Loucy (cell line): ENCODE data around the gene WDR12.
"Not testable (repeated sequence)": the region's sequence is repeated elsewhere in the genome, so short reads cannot be mapped to it uniquely, and the experiment has no call there.

Experiments used
- H2AFZ ChIP-seq: fragments of 200-600 bp; sonication (generic); 2 replicates; pipeline ENCODE4 v1.6.0; 2016; ENCODE audit warnings: antibody characterized with exemption, mild to moderate bottlenecking, low read length, moderate library complexity
- H3F3A ChIP-seq: fragments of 200-600 bp; 2 replicates; pipeline ENCODE4 v1.6.0; 2016; ENCODE audit warnings: antibody characterized with exemption, low read depth, mild to moderate bottlenecking
- H3K27me3 ChIP-seq: fragments of 200-600 bp; sonication (generic); 2 replicates; pipeline ENCODE4 v1.6.1; 2014; ENCODE audit warnings: low read length, mild to moderate bottlenecking; ENCODE audit not compliant: insufficient read depth, poor library complexity, severe bottlenecking
- H3K36me3 ChIP-seq: fragments of 200-600 bp; sonication (generic); 2 replicates; pipeline ENCODE4 v1.6.1; 2016; ENCODE audit warnings: low read length; ENCODE audit not compliant: insufficient read depth
- H3K4me1 ChIP-seq: fragments of 200-600 bp; sonication (generic); 2 replicates; pipeline ENCODE4 v1.5.1; 2014; ENCODE audit warnings: low read length, mild to moderate bottlenecking; ENCODE audit not compliant: insufficient read depth, poor library complexity, severe bottlenecking
- H3K4me2 ChIP-seq: fragments of 200-600 bp; sonication (generic); 2 replicates; pipeline ENCODE4 v1.6.0; 2014; ENCODE audit warnings: antibody characterized with exemption, low read length, low read depth, mild to moderate bottlenecking; ENCODE audit not compliant: poor library complexity, severe bottlenecking
- H3K4me3 ChIP-seq: fragments of 200-600 bp; sonication (generic); 2 replicates; pipeline ENCODE4 v1.5.1; 2014; ENCODE audit warnings: low read length, mild to moderate bottlenecking, mixed read lengths; ENCODE audit not compliant: poor library complexity, severe bottlenecking
- H3K79me2 ChIP-seq: fragments of 200-600 bp; sonication (generic); 2 replicates; pipeline ENCODE4 v1.6.1; 2014; ENCODE audit warnings: low read length; ENCODE audit not compliant: insufficient read depth
- H3K9ac ChIP-seq: fragments of 200-600 bp; sonication (generic); 2 replicates; pipeline ENCODE4 v1.6.0; 2014; ENCODE audit warnings: mild to moderate bottlenecking, low read depth, low read length, moderate library complexity; ENCODE audit not compliant: poor library complexity, severe bottlenecking
- H3K9me2 ChIP-seq: fragments of 200-600 bp; sonication (generic); replicated peaks from 2 replicates; pipeline ENCODE4 v1.6.1; 2016; ENCODE audit warnings: low read depth, low read length, mixed read lengths
- H3K9me3 ChIP-seq: fragments of 200-600 bp; sonication (generic); 2 replicates; pipeline ENCODE4 v1.6.1; 2014; ENCODE audit warnings: mild to moderate bottlenecking, antibody characterized with exemption, low read length, low read depth; ENCODE audit not compliant: insufficient read depth
- H4K20me1 ChIP-seq: fragments of 200-600 bp; sonication (generic); 2 replicates; pipeline ENCODE4 v1.6.0; 2014; ENCODE audit warnings: antibody characterized with exemption, low read length, mild to moderate bottlenecking; ENCODE audit not compliant: insufficient read depth, poor library complexity, severe bottlenecking
- EZH2phosphoT487 ChIP-seq: fragments of 200-600 bp; IDR thresholded peaks from 2 replicates; pipeline ENCODE4 v1.6.1; 2018; ENCODE audit warnings: antibody characterized with exemption, mild to moderate bottlenecking, moderate library complexity, borderline replicate concordance
- TF ChIP-seq, protein P1 (sequence below): fragments of 200-600 bp; sonication (generic); conservative IDR thresholded peaks from 2 replicates; pipeline ENCODE4 v1.5.1; 2014; ENCODE audit warnings: mild to moderate bottlenecking, antibody characterized with exemption, low read length

WDR12 gene

DNA sequence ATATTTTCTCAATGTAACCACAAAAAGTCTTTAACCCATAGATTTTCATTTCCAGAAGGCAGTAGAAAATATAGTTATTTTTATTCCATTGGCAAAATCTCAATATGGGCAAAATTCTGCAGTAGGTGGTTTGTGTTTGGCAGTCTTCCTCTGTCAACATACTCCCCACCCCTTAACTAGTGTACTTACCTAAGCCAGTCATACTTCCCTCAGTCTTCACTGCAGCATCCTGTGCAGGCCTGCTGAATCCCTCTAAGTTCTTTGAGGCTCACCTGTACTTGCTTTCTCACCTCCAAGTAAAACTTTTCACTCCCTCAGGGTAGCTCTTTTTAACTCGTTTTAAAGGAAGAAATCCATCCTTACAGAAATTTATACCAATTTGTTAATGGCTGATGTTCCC lies 7.4 kb upstream of the WDR12 start:
- H3K36me3 ChIP-seq = no peaks in the 10 kb centered on the region

DNA sequence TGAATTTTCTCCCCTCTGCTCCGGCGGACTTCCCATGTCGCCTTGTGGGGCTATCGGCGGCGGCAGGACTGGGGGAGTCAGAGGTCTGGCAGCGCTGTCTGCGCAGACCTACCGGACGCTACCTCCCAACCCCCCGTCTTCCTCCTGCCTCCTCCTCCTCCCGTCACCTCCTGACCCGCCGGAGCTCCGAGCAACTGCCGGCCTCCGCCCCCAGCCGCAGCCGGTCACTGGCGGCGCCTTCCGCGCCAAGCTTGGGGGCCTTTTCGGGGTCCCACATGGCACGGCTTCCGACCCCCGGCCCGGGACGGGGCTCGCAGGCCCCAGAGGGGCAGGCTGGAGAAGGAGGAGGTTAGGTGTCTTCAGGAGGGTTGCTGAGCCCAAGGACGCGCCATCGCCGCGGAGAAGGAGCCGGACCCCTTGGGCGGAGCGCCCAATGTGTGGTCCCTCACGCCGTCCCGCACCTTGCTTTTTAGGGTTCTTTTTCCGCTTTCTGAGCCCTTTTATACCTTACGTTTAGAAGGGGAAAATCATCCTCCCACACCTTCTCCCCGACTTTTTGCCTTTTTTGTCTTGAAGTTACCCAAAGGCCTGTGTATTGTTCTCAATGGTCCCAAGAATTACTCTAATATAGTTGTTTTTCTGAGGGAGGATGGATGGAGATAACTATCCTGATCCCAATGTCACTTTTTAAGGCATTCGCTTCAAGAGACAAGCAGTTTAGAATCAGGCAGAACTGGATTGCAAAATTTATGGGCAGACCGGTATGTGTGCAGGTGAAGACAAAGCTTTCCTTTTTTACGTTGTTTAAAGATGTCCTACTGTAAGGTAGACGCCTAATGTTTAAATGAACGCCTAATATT lies 1.1 kb upstream of the WDR12 start:
- peaks cover 35% of the 10 kb centered on the region for H3K4me1 ChIP-seq
- H3F3A ChIP-seq, H3K36me3 ChIP-seq, H3K9me2 ChIP-seq, H3K9me3 ChIP-seq, H3K27me3 ChIP-seq: not testable (repeated sequence)
- peak overlapping the region; percentile 93; the same call in 1 of the 2 replicates for H2AFZ ChIP-seq
- peaks cover 46% of the 10 kb centered on the region for H3K79me2 ChIP-seq
- H3K9ac ChIP-seq = peak overlapping the region; percentile 91
- peak overlapping the region; percentile 84 for H3K4me2 ChIP-seq
- H3K4me3 ChIP-seq = peak overlapping the region; percentile 96
- H4K20me1 ChIP-seq = peaks cover 18% of the 10 kb centered on the region

More for the DNA sequence above, 7.4 kb upstream of the WDR12 start:
- Histone ChIP-seq H3K4me1 (no peaks in the 10 kb centered on the region), H3K79me2 (no peaks in the 10 kb centered on the region), H3K4me3 (no peak overlapping the region), H3K27me3 (no peaks in the 10 kb centered on the region), H3K9me2 (no peaks in the 10 kb centered on the region), H3K4me2 (no peak overlapping the region), H3K9ac (no peak overlapping the region), H2AFZ (no peak overlapping the region), H3F3A (no peaks in the 10 kb centered on the region), H3K9me3 (no peaks in the 10 kb centered on the region), H4K20me1 (no peaks in the 10 kb centered on the region)
- TF ChIP-seq, protein P1, sequence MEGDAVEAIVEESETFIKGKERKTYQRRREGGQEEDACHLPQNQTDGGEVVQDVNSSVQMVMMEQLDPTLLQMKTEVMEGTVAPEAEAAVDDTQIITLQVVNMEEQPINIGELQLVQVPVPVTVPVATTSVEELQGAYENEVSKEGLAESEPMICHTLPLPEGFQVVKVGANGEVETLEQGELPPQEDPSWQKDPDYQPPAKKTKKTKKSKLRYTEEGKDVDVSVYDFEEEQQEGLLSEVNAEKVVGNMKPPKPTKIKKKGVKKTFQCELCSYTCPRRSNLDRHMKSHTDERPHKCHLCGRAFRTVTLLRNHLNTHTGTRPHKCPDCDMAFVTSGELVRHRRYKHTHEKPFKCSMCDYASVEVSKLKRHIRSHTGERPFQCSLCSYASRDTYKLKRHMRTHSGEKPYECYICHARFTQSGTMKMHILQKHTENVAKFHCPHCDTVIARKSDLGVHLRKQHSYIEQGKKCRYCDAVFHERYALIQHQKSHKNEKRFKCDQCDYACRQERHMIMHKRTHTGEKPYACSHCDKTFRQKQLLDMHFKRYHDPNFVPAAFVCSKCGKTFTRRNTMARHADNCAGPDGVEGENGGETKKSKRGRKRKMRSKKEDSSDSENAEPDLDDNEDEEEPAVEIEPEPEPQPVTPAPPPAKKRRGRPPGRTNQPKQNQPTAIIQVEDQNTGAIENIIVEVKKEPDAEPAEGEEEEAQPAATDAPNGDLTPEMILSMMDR = no peak
- no peak for TF ChIP-seq EZH2phosphoT487

DNA sequence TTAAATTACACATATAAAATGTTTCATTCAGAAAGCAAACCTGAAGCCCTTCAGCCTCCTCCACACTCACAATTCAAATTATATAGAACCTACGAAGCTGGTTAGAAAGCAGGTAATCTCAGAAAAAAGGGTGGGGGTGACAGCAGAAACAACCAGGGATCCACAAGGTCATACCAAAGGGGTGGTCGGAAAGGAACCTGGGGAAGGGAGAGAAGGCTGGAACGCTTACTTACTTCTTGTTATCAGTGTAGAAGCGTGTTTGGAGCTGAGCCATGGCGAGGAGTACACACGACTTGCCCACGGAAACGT lies 316 bp downstream of the WDR12 start:
- peak overlapping the region; percentile 96 for H3K4me3 ChIP-seq
- H2AFZ ChIP-seq = peak overlapping the region; percentile 93
- no peaks in the 10 kb centered on the region for H3K9me2 ChIP-seq
- H3F3A ChIP-seq = no peaks in the 10 kb centered on the region
- no peaks in the 10 kb centered on the region for H3K9me3 ChIP-seq
- H3K27me3 ChIP-seq = no peaks in the 10 kb centered on the region
- H4K20me1 ChIP-seq = peaks cover 21% of the 10 kb centered on the region
- H3K9ac ChIP-seq = peak overlapping the region; percentile 91
- TF ChIP-seq, protein P1 = no peak
- no peak for TF ChIP-seq EZH2phosphoT487
- peaks cover 49% of the 10 kb centered on the region for H3K79me2 ChIP-seq
- peak overlapping the region; percentile 96 for H3K4me2 ChIP-seq
- peaks cover 3% of the 10 kb centered on the region; the same call in 1 of the 2 replicates for H3K36me3 ChIP-seq
- peaks cover 39% of the 10 kb centered on the region for H3K4me1 ChIP-seq

DNA sequence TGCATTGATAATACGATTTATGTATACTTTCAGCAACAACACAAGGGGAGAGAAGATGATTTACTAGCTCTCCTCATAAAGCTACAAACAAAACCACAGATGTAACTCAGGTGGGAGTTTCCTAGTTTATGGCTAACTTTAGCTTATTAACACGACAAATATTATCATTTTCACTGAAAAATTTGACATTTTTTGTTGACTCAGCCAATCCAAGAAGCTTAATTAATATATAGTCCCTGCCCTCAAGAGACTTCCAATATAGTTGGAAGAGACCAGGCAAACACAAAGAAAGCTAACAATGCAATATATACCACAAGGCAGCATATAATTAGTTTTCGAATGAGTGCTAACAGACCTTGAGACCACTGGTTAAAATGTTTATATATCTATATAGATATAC lies 775 bp downstream of the WDR12 start:
- Histone ChIP-seq H3K27me3 (no peaks in the 10 kb centered on the region), H3K4me3 (peak overlapping the region; percentile 96), H3K36me3 (peaks cover 8% of the 10 kb centered on the region; the same call in 1 of the 2 replicates), H3K4me1 (peaks cover 41% of the 10 kb centered on the region), H2AFZ (no peak overlapping the region), H3F3A (no peaks in the 10 kb centered on the region), H3K9me3 (no peaks in the 10 kb centered on the region), H4K20me1 (peaks cover 21% of the 10 kb centered on the region), H3K9ac (peak overlapping the region; percentile 91), H3K79me2 (peaks cover 49% of the 10 kb centered on the region), H3K4me2 (peak overlapping the region; percentile 96), H3K9me2 (no peaks in the 10 kb centered on the region)
- TF ChIP-seq, protein P1 = no peak
- no peak for TF ChIP-seq EZH2phosphoT487

DNA sequence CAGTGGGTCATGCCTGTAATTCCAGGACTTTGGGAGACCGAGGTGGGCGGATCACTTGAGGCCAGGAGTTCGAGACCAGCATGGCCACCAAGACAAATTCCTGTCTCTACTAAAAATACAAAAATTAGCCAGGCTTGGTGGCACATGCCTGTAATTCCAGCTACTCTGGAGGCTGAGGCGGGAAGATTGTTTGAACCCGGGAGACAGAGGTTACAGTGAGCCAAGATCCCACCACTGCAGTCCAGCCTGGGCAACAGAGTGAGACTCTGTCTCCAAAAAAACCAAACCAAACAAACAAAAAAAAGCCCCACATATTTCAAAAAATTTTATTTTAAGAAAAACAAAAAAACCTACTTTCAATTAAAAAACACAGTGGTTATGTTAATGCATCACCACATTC lies 1.2 kb downstream of the WDR12 start:
- H3F3A ChIP-seq, H3K9me3 ChIP-seq, H3K9me2 ChIP-seq, H2AFZ ChIP-seq, H3K27me3 ChIP-seq: not testable (repeated sequence)
- Histone ChIP-seq H3K36me3 (peaks cover 11% of the 10 kb centered on the region; the same call in 1 of the 2 replicates), H3K4me2 (peak overlapping the region; percentile 96), H3K4me3 (peak overlapping the region; percentile 96), H3K79me2 (peaks cover 52% of the 10 kb centered on the region), H4K20me1 (peaks cover 21% of the 10 kb centered on the region), H3K9ac (peak overlapping the region; percentile 91), H3K4me1 (peaks cover 41% of the 10 kb centered on the region)
